H9 (cell line): ENCODE measurements around the gene BACH2. TPM values are rescaled to one million over a fixed set of nuclear protein-coding genes. Genes with fewer than 3 reads are reported as not detected.

Experiments used
- DNase-seq: peaks from one replicate; pipeline ENCODE4 v3.0.0-alpha.2; 2017
- H2AFZ ChIP-seq: one replicate; pipeline ENCODE4 v1.6.1; 2013; ENCODE audit warnings: mild to moderate bottlenecking, low read length, control low read depth, moderate library complexity
- H2AK5ac ChIP-seq: 2 replicates; pipeline ENCODE4 v1.6.1; 2013; ENCODE audit warnings: low read length, control low read depth, mixed read lengths; ENCODE audit not compliant: insufficient read length
- H2BK120ac ChIP-seq: one replicate; pipeline ENCODE4 v1.6.1; 2013; ENCODE audit warnings: low read depth, mild to moderate bottlenecking, low read length, control low read depth, inconsistent platforms; ENCODE audit not compliant: poor library complexity, severe bottlenecking
- H2BK12ac ChIP-seq: 2 replicates; pipeline ENCODE4 v1.6.1; 2013; ENCODE audit warnings: low read length, control low read depth, mixed read lengths, low read depth; ENCODE audit not compliant: insufficient read length
- H2BK15ac ChIP-seq: 2 replicates; pipeline ENCODE4 v1.6.1; 2013; ENCODE audit warnings: low read depth, low read length, control low read depth
- H2BK20ac ChIP-seq: one replicate; pipeline ENCODE4 v1.6.1; 2013; ENCODE audit warnings: low read depth, mild to moderate bottlenecking, low read length, control low read depth, inconsistent platforms; ENCODE audit not compliant: poor library complexity, severe bottlenecking
- H2BK5ac ChIP-seq: 2 replicates; pipeline ENCODE4 v1.6.1; 2013; ENCODE audit warnings: low read length, control low read depth, mixed read lengths; ENCODE audit not compliant: insufficient read length
- H3K14ac ChIP-seq: 2 replicates; pipeline ENCODE4 v1.6.1; 2013; ENCODE audit warnings: low read length, control low read depth; ENCODE audit not compliant: insufficient read depth
- H3K18ac ChIP-seq: 2 replicates; pipeline ENCODE4 v1.6.1; 2013; ENCODE audit warnings: low read depth, mild to moderate bottlenecking, mixed read lengths, low read length, control low read depth; ENCODE audit not compliant: insufficient read length
- H3K23ac ChIP-seq: 2 replicates; pipeline ENCODE4 v1.6.1; 2013; ENCODE audit warnings: low read length, control low read depth, mixed read lengths, low read depth; ENCODE audit not compliant: insufficient read length
- H3K23me2 ChIP-seq: 2 replicates; pipeline ENCODE4 v1.6.1; 2013; ENCODE audit warnings: low read depth, mild to moderate bottlenecking, mixed read lengths, low read length, control low read depth; ENCODE audit not compliant: insufficient read length, poor library complexity, severe bottlenecking
- H3K27ac ChIP-seq: 2 replicates; pipeline ENCODE4 v1.5.1; 2013; ENCODE audit warnings: low read length, control low read depth, mixed read lengths, low read depth; ENCODE audit not compliant: insufficient read length
- H3K27me3 ChIP-seq: 2 replicates; pipeline ENCODE4 v1.6.1; 2013; ENCODE audit warnings: low read length, control low read depth, inconsistent platforms; ENCODE audit not compliant: insufficient read depth
- H3K4ac ChIP-seq: 2 replicates; pipeline ENCODE4 v1.6.1; 2013; ENCODE audit warnings: low read depth, mild to moderate bottlenecking, control low read depth, inconsistent platforms, low read length, moderate library complexity
- H3K4me1 ChIP-seq: 2 replicates; pipeline ENCODE4 v1.6.1; 2013; ENCODE audit warnings: low read length, control low read depth, inconsistent platforms; ENCODE audit not compliant: insufficient read depth
- H3K4me2 ChIP-seq: 2 replicates; pipeline ENCODE4 v1.6.1; 2013; ENCODE audit warnings: low read length, control low read depth, mixed read lengths; ENCODE audit not compliant: insufficient read length, insufficient read depth
- H3K56ac ChIP-seq: 2 replicates; pipeline ENCODE4 v1.6.1; 2013; ENCODE audit warnings: low read depth, mild to moderate bottlenecking, mixed read lengths, low read length, control low read depth; ENCODE audit not compliant: insufficient read length
- H3K79me1 ChIP-seq: 2 replicates; pipeline ENCODE4 v1.6.1; 2013; ENCODE audit warnings: low read depth, mild to moderate bottlenecking, moderate library complexity, low read length, control low read depth, inconsistent platforms; ENCODE audit not compliant: insufficient read depth, poor library complexity, severe bottlenecking
- H3K79me2 ChIP-seq: 2 replicates; pipeline ENCODE4 v1.6.1; 2013; ENCODE audit warnings: low read length, control low read depth, inconsistent platforms; ENCODE audit not compliant: insufficient read depth
- H3K9ac ChIP-seq: 2 replicates; pipeline ENCODE4 v1.6.1; 2013; ENCODE audit warnings: low read length, control low read depth, mixed read lengths; ENCODE audit not compliant: insufficient read length; ENCODE audit errors: extremely low read depth
- H3K9me3 ChIP-seq: one replicate; pipeline ENCODE4 v1.6.1; 2013; ENCODE audit warnings: low read depth, low read length, inconsistent platforms; ENCODE audit not compliant: control insufficient read depth
- H3T11ph ChIP-seq: one replicate; pipeline ENCODE4 v1.6.1; 2013; ENCODE audit warnings: mild to moderate bottlenecking, low read length, control low read depth, inconsistent platforms
- H4K20me1 ChIP-seq: one replicate; pipeline ENCODE4 v1.6.1; 2013; ENCODE audit not compliant: control insufficient read depth, insufficient read length, insufficient read depth
- H4K5ac ChIP-seq: 2 replicates; pipeline ENCODE4 v1.6.1; 2013; ENCODE audit warnings: low read depth, mild to moderate bottlenecking, mixed read lengths, low read length, control low read depth; ENCODE audit not compliant: insufficient read length
- H4K8ac ChIP-seq: replicated peaks from 2 replicates; pipeline ENCODE4 v1.6.1; 2013; ENCODE audit warnings: low read length, control low read depth, mixed read lengths, low read depth; ENCODE audit not compliant: insufficient read length
- H4K91ac ChIP-seq: 2 replicates; pipeline ENCODE4 v1.6.1; 2013; ENCODE audit warnings: low read depth, mild to moderate bottlenecking, moderate library complexity, mixed read lengths, low read length, control low read depth; ENCODE audit not compliant: insufficient read length
- H3K27ac Mint-ChIP-seq, 3 experiments: 2 replicates in 2 of 3; 3 replicates in 1 of 3; pipeline ENCODE4 v1.8.0; 2020 to 2021; ENCODE audit warnings: mixed read lengths in 3 of 3, mild to moderate bottlenecking in 1 of 3, moderate library complexity in 1 of 3
- H3K27me3 Mint-ChIP-seq: 2 replicates; pipeline ENCODE4 v1.8.0; 2021; ENCODE audit warnings: low read depth, mild to moderate bottlenecking, moderate library complexity, mixed read lengths
- H3K36me3 Mint-ChIP-seq, 3 experiments: 2 replicates in 2 of 3; 3 replicates in 1 of 3; pipeline ENCODE4 v1.8.0; 2020 to 2021; ENCODE audit warnings: low read depth in 3 of 3, mixed read lengths in 3 of 3; ENCODE audit not compliant: insufficient read depth in 1 of 3
- H3K4me1 Mint-ChIP-seq, 2 experiments: 2 replicates each; pipeline ENCODE4 v1.8.0; 2020; ENCODE audit warnings: mixed read lengths in 2 of 2
- H3K4me3 Mint-ChIP-seq, 2 experiments: 2 replicates in 1 of 2; 3 replicates in 1 of 2; pipeline ENCODE4 v1.8.0; 2020 to 2021; ENCODE audit warnings: mild to moderate bottlenecking in 2 of 2, mixed read lengths in 2 of 2, moderate library complexity in 1 of 2
- H3K9me3 Mint-ChIP-seq, 2 experiments: 2 replicates in 1 of 2; 3 replicates in 1 of 2; pipeline ENCODE4 v1.8.0; 2020; ENCODE audit warnings: mild to moderate bottlenecking in 2 of 2, mixed read lengths in 2 of 2, moderate library complexity in 1 of 2
- CTCF ChIP-seq: fragments of 200-600 bp; sonication (generic); conservative IDR thresholded peaks from 3 replicates; pipeline ENCODE4 v1.8.0; 2021; ENCODE audit warnings: antibody characterized with exemption, mild to moderate bottlenecking
- WGBS: extraction: QIAGEN DNeasy Blood & Tissue Kit; methylation state at CpG from one replicate; pipeline ENCODE4 v1.1.7; 2013; ENCODE audit warnings: missing lambda C conversion rate, low lambda C conversion rate, mixed read lengths; ENCODE audit not compliant: insufficient read length; ENCODE audit errors: extremely low coverage; 5-methylcytosine and 5-hydroxymethylcytosine counted together
- total RNA-seq: library from RNA; stranded (reverse); gene quantifications from 2 replicates; pipeline ENCODE4 v1.2.1, GENCODE V29; 2021

Gene BACH2
- total RNA-seq, 1 experiment from 2014 or later = 2.0 TPM

- H3K4me2 ChIP-seq = no peak overlapping the region
- no peak overlapping the region for H3K56ac ChIP-seq
- H2BK15ac ChIP-seq = no peak overlapping the region
- no peak overlapping the region for H2BK20ac ChIP-seq
- H3K14ac ChIP-seq = no peak overlapping the region
- WGBS = no CpG with 5 or more reads among the region's 4 CpGs
- Mint-ChIP-seq H3K4me1 (no peaks in the 10 kb centered on the region), H3K27me3 (peaks cover under 1% of the 10 kb centered on the region), H3K9me3 (no peaks in the 10 kb centered on the region), H3K36me3 (no peaks in the 10 kb centered on the region), H3K27ac (no peak overlapping the region), H3K4me3 (no peak overlapping the region)
- H3K4me1 ChIP-seq = no peaks in the 10 kb centered on the region
- H4K5ac ChIP-seq = no peak overlapping the region
- H3K23ac ChIP-seq = no peak overlapping the region
- no peak overlapping the region for H3K9ac ChIP-seq
- no peak for DNase-seq
- no peak overlapping the region for H3K27ac ChIP-seq
- H3T11ph ChIP-seq = no peak overlapping the region
- no peak overlapping the region for H2BK120ac ChIP-seq
- no peak overlapping the region for H3K4ac ChIP-seq
- no peak overlapping the region for H2AK5ac ChIP-seq
- no peaks in the 10 kb centered on the region for H4K20me1 ChIP-seq
- no peaks in the 10 kb centered on the region for H3K79me2 ChIP-seq
- H4K91ac ChIP-seq = no peak overlapping the region
- H3K27me3 ChIP-seq = no peaks in the 10 kb centered on the region
- no peak overlapping the region for H2AFZ ChIP-seq
- no peaks in the 10 kb centered on the region for H3K9me3 ChIP-seq
- H2BK12ac ChIP-seq = no peak overlapping the region
- H3K23me2 ChIP-seq = no peaks in the 10 kb centered on the region
- no peaks in the 10 kb centered on the region for H3K79me1 ChIP-seq
- no peak overlapping the region for H4K8ac ChIP-seq
- H3K18ac ChIP-seq = no peak overlapping the region
- H2BK5ac ChIP-seq = no peak overlapping the region
- TF ChIP-seq CTCF = no peak
These were observed 18.8 kb upstream of the BACH2 start for GRCh38 chr6:90315354-90315950.
